H1 (cell line): Measurements from ENCODE around the gene PAQR5. TPM values are rescaled to one million over a fixed set of nuclear protein-coding genes. Genes with fewer than 3 reads are reported as not detected.

Experiments used
- CTCF ChIA-PET: fragments of 300-600 bp; sonication (Branson Sonifier 250); formaldehyde crosslinking; loops from one replicate; lab custom pipeline; 2021; ENCODE audit not compliant: partially characterized antibody; lab: Charles Lee
- POLR2A ChIA-PET: fragments of 300-600 bp; sonication (Branson Sonifier 250); formaldehyde crosslinking; loops from one replicate; lab custom pipeline; 2021; ENCODE audit warnings: inconsistent platforms; ENCODE audit not compliant: partially characterized antibody; lab: Charles Lee
- DNase-seq, 2 experiments: peaks; one replicate each; pipeline versions ENCODE4 v3.0.0 to v3.0.0-alpha.2; 2010 to 2022; ENCODE audit warnings: low spot score in 2 of 2, low read depth in 1 of 2, mixed read lengths in 1 of 2
- FAIRE-seq: peaks from 2 replicates; lab custom pipeline; 2011; peaks lifted over from hg19 to GRCh38; lab: Jason Lieb, UNC
- H2AFZ ChIP-seq: 2 replicates; pipeline ENCODE4 v1.8.1; 2012; ENCODE audit warnings: low read length, inconsistent platforms
- H2AK5ac ChIP-seq: 2 replicates; pipeline ENCODE4 v1.6.1; 2013; ENCODE audit warnings: low read depth, low read length
- H2BK120ac ChIP-seq: replicated peaks from 2 replicates; pipeline ENCODE3; 2013; ENCODE audit warnings: low read depth, low read length, inconsistent platforms
- H2BK12ac ChIP-seq: 2 replicates; pipeline ENCODE4 v1.6.1; 2013; ENCODE audit warnings: low read depth, low read length
- H2BK15ac ChIP-seq: 2 replicates; pipeline ENCODE4 v1.6.1; 2013; ENCODE audit warnings: low read length
- H2BK20ac ChIP-seq: 2 replicates; pipeline ENCODE4 v1.6.1; 2013; ENCODE audit warnings: low read length
- H2BK5ac ChIP-seq: 2 replicates; pipeline ENCODE4 v1.6.1; 2013; ENCODE audit warnings: low read depth, low read length
- H3K14ac ChIP-seq: 2 replicates; pipeline ENCODE4 v1.6.1; 2013; ENCODE audit warnings: inconsistent platforms; ENCODE audit not compliant: insufficient read length
- H3K18ac ChIP-seq: 2 replicates; pipeline ENCODE4 v1.6.1; 2013; ENCODE audit warnings: low read length; ENCODE audit errors: extremely low read depth
- H3K23ac ChIP-seq: 2 replicates; pipeline ENCODE4 v1.6.1; 2013; ENCODE audit warnings: inconsistent platforms; ENCODE audit not compliant: insufficient read length
- H3K23me2 ChIP-seq: 2 replicates; pipeline ENCODE4 v1.6.1; 2013; ENCODE audit warnings: low read depth, low read length
- H3K27ac ChIP-seq: 2 replicates; pipeline ENCODE4 v1.6.1; 2011; ENCODE audit warnings: low read depth, low read length, inconsistent platforms
- H3K27me3 ChIP-seq, 4 experiments: replicated peaks in 1 of 4; 1 replicate in 1 of 4; 2 replicates in 3 of 4; pipeline versions ENCODE4 v1.6.1 to v1.8.1; 2011 to 2013; ENCODE audit warnings: low read length in 3 of 4, mild to moderate bottlenecking in 3 of 4, inconsistent platforms in 2 of 4, mixed read lengths in 2 of 4, moderate library complexity in 1 of 4; ENCODE audit not compliant: control insufficient read depth in 3 of 4, insufficient read depth in 3 of 4; ENCODE audit errors: extremely low read depth in 1 of 4
- H3K36me3 ChIP-seq, 4 experiments: 2 replicates each; pipeline versions ENCODE4 v1.6.1 to v1.8.1; 2011 to 2013; ENCODE audit warnings: mild to moderate bottlenecking in 4 of 4, low read length in 3 of 4, moderate library complexity in 2 of 4, control low read depth in 1 of 4, inconsistent platforms in 1 of 4; ENCODE audit not compliant: insufficient read depth in 4 of 4, control insufficient read depth in 2 of 4
- H3K4ac ChIP-seq: replicated peaks from 2 replicates; pipeline ENCODE3; 2013; ENCODE audit warnings: low read length, low read depth, mixed read lengths, inconsistent platforms; ENCODE audit not compliant: insufficient read length
- H3K4me1 ChIP-seq, 4 experiments: replicated peaks in 1 of 4; 1 replicate in 1 of 4; 2 replicates in 3 of 4; pipeline versions ENCODE4 v1.6.1 to v1.8.1; 2011 to 2013; ENCODE audit warnings: low read length in 3 of 4, inconsistent platforms in 2 of 4, mixed read lengths in 1 of 4; ENCODE audit not compliant: insufficient read depth in 4 of 4, control insufficient read depth in 3 of 4
- H3K4me2 ChIP-seq, 2 experiments: 2 replicates each; pipeline versions ENCODE4 v1.6.1 to v1.8.1; 2011 to 2013; ENCODE audit warnings: low read depth in 2 of 2, low read length in 2 of 2, control low read depth in 1 of 2, inconsistent platforms in 1 of 2, mild to moderate bottlenecking in 1 of 2; ENCODE audit not compliant: insufficient read depth in 1 of 2
- H3K4me3 ChIP-seq, 4 experiments: fragments of 200-600, 300-600 bp in 1 of 4; sonication (generic), shearing (Covaris generic), sonication (Bioruptor Twin) in 1 of 4; 2 replicates each; pipeline versions ENCODE4 v1.5.1 to v1.8.1; 2011 to 2016; ENCODE audit warnings: low read length in 4 of 4, low read depth in 3 of 4, control low read depth in 2 of 4, inconsistent platforms in 2 of 4, mild to moderate bottlenecking in 2 of 4, mixed read lengths in 1 of 4, moderate library complexity in 1 of 4; ENCODE audit not compliant: insufficient read depth in 2 of 4; ENCODE audit errors: extremely low read depth in 1 of 4
- H3K56ac ChIP-seq: replicated peaks from 2 replicates; pipeline ENCODE3; 2013; ENCODE audit warnings: low read depth, mild to moderate bottlenecking, mixed read lengths, low read length, inconsistent platforms; ENCODE audit not compliant: insufficient read length
- H3K79me1 ChIP-seq: 2 replicates; pipeline ENCODE4 v1.6.1; 2013; ENCODE audit warnings: low read depth, low read length, control low read depth
- H3K79me2 ChIP-seq, 2 experiments: 2 replicates each; pipeline versions ENCODE4 v1.6.1 to v1.8.1; 2012 to 2013; ENCODE audit warnings: low read length in 2 of 2, mild to moderate bottlenecking in 2 of 2, inconsistent platforms in 1 of 2; ENCODE audit not compliant: insufficient read depth in 2 of 2, control insufficient read depth in 1 of 2
- H3K9ac ChIP-seq, 4 experiments: replicated peaks in 1 of 4; 1 replicate in 1 of 4; 2 replicates in 3 of 4; pipeline versions ENCODE4 v1.6.1 to v1.8.1; 2011 to 2013; ENCODE audit warnings: low read depth in 3 of 4, low read length in 3 of 4, control low read depth in 2 of 4, mild to moderate bottlenecking in 2 of 4, moderate library complexity in 2 of 4, inconsistent platforms in 1 of 4; ENCODE audit errors: extremely low read depth in 1 of 4
- H3K9me3 ChIP-seq, 2 experiments: 2 replicates each; pipeline versions ENCODE4 v1.6.1 to v1.8.1; 2012 to 2013; ENCODE audit warnings: mild to moderate bottlenecking in 2 of 2, moderate library complexity in 2 of 2, control low read depth in 1 of 2, inconsistent platforms in 1 of 2, low read depth in 1 of 2, low read length in 1 of 2, mixed read lengths in 1 of 2; ENCODE audit not compliant: insufficient read depth in 2 of 2
- H4K20me1 ChIP-seq, 2 experiments: replicated peaks in 1 of 2; 2 replicates each; pipeline versions ENCODE3 to v1.8.1; 2011 to 2013; ENCODE audit warnings: inconsistent platforms in 2 of 2, low read length in 2 of 2, mild to moderate bottlenecking in 1 of 2; ENCODE audit not compliant: insufficient read depth in 2 of 2, control insufficient read depth in 1 of 2
- H4K5ac ChIP-seq: 2 replicates; pipeline ENCODE4 v1.6.1; 2013; ENCODE audit warnings: low read length, low read depth, mixed read lengths, inconsistent platforms; ENCODE audit not compliant: insufficient read length
- H4K8ac ChIP-seq: 2 replicates; pipeline ENCODE4 v1.8.0; 2013; ENCODE audit warnings: mild to moderate bottlenecking, moderate library complexity, low read length, inconsistent platforms; ENCODE audit not compliant: insufficient read depth; ENCODE audit errors: extremely low read depth
- H4K91ac ChIP-seq: replicated peaks from 2 replicates; pipeline ENCODE3; 2013; ENCODE audit warnings: low read length, mixed read lengths, inconsistent platforms; ENCODE audit not compliant: insufficient read length
- ATF2 ChIP-seq: IDR thresholded peaks from 2 replicates; pipeline ENCODE4 v1.6.1; 2012; ENCODE audit warnings: low read length, inconsistent platforms
- CBX5 ChIP-seq: fragments of 300-800, 300-1000 bp; sonication (generic); IDR thresholded peaks from 2 replicates; pipeline ENCODE4 v1.7.1; 2016; ENCODE audit warnings: antibody characterized with exemption, low read length, low read depth
- CEBPB ChIP-seq: IDR thresholded peaks from 2 replicates; pipeline ENCODE4 v1.6.1; 2012; ENCODE audit warnings: low read depth, low read length
- EZH2 ChIP-seq: fragments of 200-600 bp; sonication (generic); IDR thresholded peaks from 2 replicates; pipeline ENCODE4 v1.7.1; 2012; ENCODE audit warnings: low read depth, mild to moderate bottlenecking, moderate library complexity, low read length, inconsistent platforms; ENCODE audit not compliant: severe bottlenecking
- KDM4A ChIP-seq: IDR thresholded peaks from one replicate; pipeline ENCODE4 v1.7.1; 2012; ENCODE audit warnings: low read depth, mild to moderate bottlenecking, moderate library complexity, low read length, inconsistent platforms; ENCODE audit not compliant: severe bottlenecking
- NRF1 ChIP-seq: IDR thresholded peaks from 2 replicates; pipeline ENCODE4 v1.6.1; 2011; ENCODE audit warnings: mild to moderate bottlenecking, low read depth, low read length, improper control_type of control experiment
- POLR2AphosphoS5 ChIP-seq: IDR thresholded peaks from 2 replicates; pipeline ENCODE4 v1.6.1; 2011; ENCODE audit warnings: low read depth, low read length
- RFX5 ChIP-seq: IDR thresholded peaks from 2 replicates; pipeline ENCODE4 v1.6.1; 2011; ENCODE audit warnings: low read depth, low read length, improper control_type of control experiment, borderline replicate concordance
- SRF ChIP-seq: IDR thresholded peaks from 2 replicates; pipeline ENCODE4 v1.6.1; 2011; ENCODE audit warnings: mild to moderate bottlenecking, low read depth, low read length, moderate library complexity
- TEAD4 ChIP-seq: IDR thresholded peaks from 2 replicates; pipeline ENCODE4 v1.6.1; 2012; ENCODE audit warnings: low read depth, low read length, inconsistent platforms, mixed read lengths
- ZNF274 ChIP-seq: IDR thresholded peaks from 2 replicates; pipeline ENCODE4 v1.7.0; 2012; ENCODE audit warnings: low read length, borderline replicate concordance; ENCODE audit errors: extremely low read depth
- WGBS, 2 experiments: shearing (Covaris generic) in 1 of 2; methylation state at CpG; one replicate each; pipeline versions ENCODE4 v1.1.6 to v1.1.7; 2013 to 2015; ENCODE audit warnings: low lambda C conversion rate in 2 of 2, mixed read lengths in 2 of 2, inconsistent platforms in 1 of 2, low coverage in 1 of 2, missing lambda C conversion rate in 1 of 2; ENCODE audit not compliant: insufficient replicate concordance in 2 of 2, insufficient coverage in 1 of 2, insufficient read length in 1 of 2; ENCODE audit errors: extremely low coverage in 1 of 2, missing lambda C conversion rate in 1 of 2; 5-methylcytosine and 5-hydroxymethylcytosine counted together
- polyA plus RNA-seq, 7 experiments: library from polyadenylated mRNA; depleted of rRNA in 3 of 7; stranded (reverse) in 5 of 7; unstranded in 2 of 7; fragments of >200 nt in 5 of 7; fragments of 200-250 nt in 2 of 7; gene quantifications; 1 replicate in 5 of 7; 2 replicates in 1 of 7; 4 replicates in 1 of 7; pipeline versions ENCODE4 v1.2.1 to v1.2.3, GENCODE V29; 2011 to 2013; ENCODE audit warnings: missing spikeins in 2 of 7, mixed read lengths in 2 of 7
- total RNA-seq: library from RNA; stranded (reverse); fragmentation: NEBNext Ultra II Directional; extraction: Animal tissue kit (Norgen Biotek cat#: 25700); gene quantifications from 2 replicates; pipeline ENCODE4 v1.2.1, GENCODE V29; 2021

PAQR5 gene
- total and polyA plus RNA-seq, 2 of the 8 experiments (the other 6 are each of a cell fraction or from before 2014, with no cell fraction given) = 8.7 to 18.1 TPM

- H3K36me3 ChIP-seq = no peaks in the 10 kb centered on the region
- H3K56ac ChIP-seq = no peak overlapping the region
- no peak overlapping the region for H3K14ac ChIP-seq
- no peak overlapping the region for H3K27ac ChIP-seq
- peaks cover 2 to 14% (median 10%) of the 10 kb centered on the region in 4 experiments for H3K4me1 ChIP-seq
- no peak overlapping the region for H2AFZ ChIP-seq
- FAIRE-seq = no peak
- H3K18ac ChIP-seq = no peak overlapping the region
- no peak overlapping the region for H3K9ac ChIP-seq
- CTCF ChIA-PET = interaction anchor here (0.9 to 1.2 kb wide), 3 partner anchors 20 to 237 kb away, joined by 3 read pairs; no protein-coding TSS in a partner anchor
- 88% methylated on average over 6 of the region's 6 CpGs; no CpG with 5 or more reads in 1 of the 2 experiments for WGBS, 2 experiments
- H3K79me1 ChIP-seq = no peaks in the 10 kb centered on the region
- POLR2A ChIA-PET = interaction anchor here (3.1 kb wide), 1 partner anchor 157 kb away, joined by 9 read pairs; the partner anchor contains the start of gene RPLP1
- H2BK20ac ChIP-seq = no peak overlapping the region
- H3K9me3 ChIP-seq = no peaks in the 10 kb centered on the region
- no peak overlapping the region for H4K5ac ChIP-seq
- H4K20me1 ChIP-seq = no peaks in the 10 kb centered on the region
- peaks cover 13% of the 10 kb centered on the region; the same call in 1 of the 2 replicates for H3K23me2 ChIP-seq
- no peak overlapping the region for H2BK15ac ChIP-seq
- H2BK5ac ChIP-seq = no peak overlapping the region
- no peaks in the 10 kb centered on the region for H3K79me2 ChIP-seq
- no peak overlapping the region for H3K4me3 ChIP-seq
- no peak overlapping the region for H3K23ac ChIP-seq
- peaks cover 7 to 32% (median 20%) of the 10 kb centered on the region in 4 experiments for H3K27me3 ChIP-seq
- peak overlapping the region; percentile 11; the same call in 1 of the 2 replicates for H4K8ac ChIP-seq
- H2BK120ac ChIP-seq = no peak overlapping the region
- no peak for DNase-seq
- H2BK12ac ChIP-seq = no peak overlapping the region
- no peak overlapping the region for H3K4ac ChIP-seq
- H3K4me2 ChIP-seq = no peak overlapping the region
- H2AK5ac ChIP-seq = no peak overlapping the region
- H4K91ac ChIP-seq = no peak overlapping the region
- no peak for TF ChIP-seq CEBPB
- TF ChIP-seq CBX5 = no peak
- TF ChIP-seq TEAD4 = no peak
- no peak for TF ChIP-seq RFX5
- TF ChIP-seq ATF2 = no peak
- no peak for TF ChIP-seq ZNF274
- TF ChIP-seq SRF = no peak
- TF ChIP-seq POLR2AphosphoS5 = no peak
- no peak for TF ChIP-seq NRF1
- TF ChIP-seq KDM4A = no peak
- TF ChIP-seq EZH2 = no peak
Observed at GRCh38 chr15:69296606-69297005, 2.1 kb upstream of the PAQR5 start.
